SK-N-SH treated with all-trans-retinoic acid at 6 μM for 48 hours (cell line): ENCODE measurements around the gene RRAGB.

Experiments used
- ATAC-seq: fragments of 200-7000 bp; cut with Tn5 transposase; 3 replicates; pipeline ENCODE4 v1.9.1; 2020; ENCODE audit warnings: mild to moderate bottlenecking, moderate library complexity
- ARNTL ChIP-seq: fragments of 450-650 bp; formaldehyde crosslinking; IDR thresholded peaks from 2 replicates; pipeline ENCODE4 v1.5.0; 2020; ENCODE audit warnings: low read depth, mild to moderate bottlenecking, moderate library complexity, borderline replicate concordance
- BACH2 ChIP-seq: fragments of 250-450 bp; sonication (Bioruptor Pico); IDR thresholded peaks from 2 replicates; pipeline ENCODE4 v1.9.0; 2021; ENCODE audit warnings: mild to moderate bottlenecking, borderline replicate concordance
- CSDC2 ChIP-seq: fragments of 250-450 bp; sonication (Bioruptor Pico); IDR thresholded peaks from 2 replicates; pipeline ENCODE4 v1.5.0; 2020; ENCODE audit warnings: mild to moderate bottlenecking, moderate library complexity
- ESRRG ChIP-seq: fragments of 250-450 bp; sonication (Bioruptor Pico); IDR thresholded peaks from 2 replicates; pipeline ENCODE4 v1.6.1; 2021; ENCODE audit warnings: mild to moderate bottlenecking
- GLIS3 ChIP-seq: fragments of 250-450 bp; sonication (Bioruptor Pico); IDR thresholded peaks from 2 replicates; pipeline ENCODE4 v1.5.0; 2020; ENCODE audit warnings: mild to moderate bottlenecking, moderate library complexity
- OSR1 ChIP-seq: fragments of 250-450 bp; sonication (Bioruptor Pico); IDR thresholded peaks from 2 replicates; pipeline ENCODE4 v1.8.0; 2022; ENCODE audit warnings: moderate library complexity, mild to moderate bottlenecking, inconsistent platforms
- PPARA ChIP-seq: fragments of 250-450 bp; sonication (Bioruptor Pico); IDR thresholded peaks from 2 replicates; pipeline ENCODE4 v1.5.0; 2020; ENCODE audit warnings: mild to moderate bottlenecking, borderline replicate concordance
- RARB ChIP-seq: fragments of 250-450 bp; sonication (Bioruptor Pico); IDR thresholded peaks from 2 replicates; pipeline ENCODE4 v1.8.0; 2021; ENCODE audit warnings: mild to moderate bottlenecking, moderate library complexity
- SNAI2 ChIP-seq: fragments of 250-450 bp; sonication (Bioruptor Pico); IDR thresholded peaks from 2 replicates; pipeline ENCODE4 v1.5.0; 2020; ENCODE audit warnings: mild to moderate bottlenecking, moderate library complexity
- TCF4 ChIP-seq: fragments of 250-450 bp; sonication (Bioruptor Pico); IDR thresholded peaks from 2 replicates; pipeline ENCODE4 v1.8.0; 2021; ENCODE audit warnings: mild to moderate bottlenecking, moderate library complexity, borderline replicate concordance
- TOX ChIP-seq: fragments of 250-450 bp; sonication (Bioruptor Pico); IDR thresholded peaks from 2 replicates; pipeline ENCODE4 v1.8.0; 2021; ENCODE audit warnings: mild to moderate bottlenecking, moderate library complexity, borderline replicate concordance
- ZC3H10 ChIP-seq: fragments of 250-450 bp; sonication (Bioruptor Pico); IDR thresholded peaks from 2 replicates; pipeline ENCODE4 v1.5.1; 2021; ENCODE audit warnings: mild to moderate bottlenecking, moderate library complexity
- ZFP3 ChIP-seq: fragments of 250-450 bp; sonication (Bioruptor Pico); IDR thresholded peaks from 2 replicates; pipeline ENCODE4 v1.5.0; 2020; ENCODE audit warnings: mild to moderate bottlenecking, moderate library complexity
- ZFP30 ChIP-seq: fragments of 450-650 bp; formaldehyde crosslinking; IDR thresholded peaks from 2 replicates; pipeline ENCODE4 v1.5.0; 2022; ENCODE audit warnings: mild to moderate bottlenecking, moderate library complexity
- ZNF565 ChIP-seq: fragments of 450-650 bp; formaldehyde crosslinking; conservative IDR thresholded peaks from 2 replicates; pipeline ENCODE4 v1.5.0; 2020; ENCODE audit warnings: low read depth, mild to moderate bottlenecking, moderate library complexity
- ZNF70 ChIP-seq: fragments of 450-650 bp; formaldehyde crosslinking; IDR thresholded peaks from 2 replicates; pipeline ENCODE4 v1.5.0; 2020; ENCODE audit warnings: mild to moderate bottlenecking, moderate library complexity
- ZNF8 ChIP-seq: fragments of 450-650 bp; formaldehyde crosslinking; IDR thresholded peaks from 2 replicates; pipeline ENCODE4 v1.5.0; 2020; ENCODE audit warnings: mild to moderate bottlenecking, moderate library complexity
- TF ChIP-seq, protein P1 (sequence below): fragments of 250-450 bp; sonication (Bioruptor Pico); IDR thresholded peaks from 2 replicates; pipeline ENCODE4 v1.5.1; 2020; ENCODE audit warnings: low read depth, mild to moderate bottlenecking, moderate library complexity
- TF ChIP-seq, protein P2 (sequence below): fragments of 250-450 bp; sonication (Bioruptor Pico); IDR thresholded peaks from 2 replicates; pipeline ENCODE4 v1.8.0; 2021; ENCODE audit warnings: low read depth, mild to moderate bottlenecking, moderate library complexity, borderline replicate concordance
- TF ChIP-seq, protein P3 (sequence below): fragments of 250-450 bp; sonication (Bioruptor Pico); IDR thresholded peaks from 2 replicates; pipeline ENCODE4 v1.5.1; 2021; ENCODE audit warnings: mild to moderate bottlenecking, moderate library complexity
- TF ChIP-seq, protein P4 (sequence below): fragments of 250-450 bp; sonication (Bioruptor Pico); IDR thresholded peaks from 2 replicates; pipeline ENCODE4 v1.5.0; 2020; ENCODE audit warnings: mild to moderate bottlenecking, moderate library complexity

Gene RRAGB, protein sequence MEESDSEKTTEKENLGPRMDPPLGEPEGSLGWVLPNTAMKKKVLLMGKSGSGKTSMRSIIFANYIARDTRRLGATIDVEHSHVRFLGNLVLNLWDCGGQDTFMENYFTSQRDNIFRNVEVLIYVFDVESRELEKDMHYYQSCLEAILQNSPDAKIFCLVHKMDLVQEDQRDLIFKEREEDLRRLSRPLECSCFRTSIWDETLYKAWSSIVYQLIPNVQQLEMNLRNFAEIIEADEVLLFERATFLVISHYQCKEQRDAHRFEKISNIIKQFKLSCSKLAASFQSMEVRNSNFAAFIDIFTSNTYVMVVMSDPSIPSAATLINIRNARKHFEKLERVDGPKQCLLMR

DNA sequence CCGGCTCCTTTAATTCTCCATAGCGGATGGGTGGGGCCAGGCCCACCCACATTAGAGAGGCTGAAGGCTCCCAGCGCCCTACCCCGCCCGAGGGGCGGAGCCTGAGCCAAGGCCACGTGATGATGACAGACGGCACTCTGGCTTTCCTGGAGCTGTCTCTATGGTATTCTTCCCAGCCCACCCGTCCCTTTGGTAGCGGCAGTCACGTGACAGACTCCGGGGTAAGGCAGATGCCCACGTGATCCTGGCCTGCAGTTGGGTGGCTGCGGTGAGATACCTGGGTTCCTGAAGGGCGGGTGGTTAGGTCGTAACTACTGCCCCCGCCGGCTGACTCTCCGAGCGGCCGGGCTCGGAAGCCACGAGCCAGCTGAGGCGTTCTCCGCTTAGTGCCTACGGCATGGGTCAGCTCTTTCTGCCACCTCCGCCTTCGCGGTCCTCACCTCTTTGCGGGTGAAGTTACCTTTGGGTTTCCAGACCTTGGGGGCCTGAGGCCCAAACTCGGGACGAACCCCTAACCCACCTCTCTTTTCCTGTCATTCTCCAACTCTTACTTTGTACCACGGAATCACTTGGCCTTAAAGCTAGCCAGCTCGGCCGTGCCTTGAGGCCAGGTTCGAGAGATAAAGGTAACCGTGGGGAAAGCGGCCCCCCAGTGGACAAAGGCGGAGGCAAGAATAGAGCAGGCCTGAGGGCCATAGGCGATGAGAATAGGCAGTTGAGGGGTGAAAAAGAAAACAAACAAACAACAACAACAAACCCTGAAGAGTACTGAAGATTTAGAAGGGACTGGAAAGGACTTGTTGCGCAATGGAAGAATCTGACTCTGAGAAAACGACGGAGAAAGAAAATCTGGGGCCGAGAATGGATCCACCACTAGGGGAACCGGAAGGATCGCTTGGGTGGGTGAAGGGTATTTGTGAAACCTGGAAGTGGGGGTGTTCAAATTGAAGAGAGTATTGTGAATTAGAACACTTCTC, at the start of gene RRAGB:
Gene RRAGB (plus strand): TSS at position 229 of the 977 bp plus-strand sequence. CDS start 579 bp downstream, at position 808.
- TF ChIP-seq BACH2 (CRISPR knock-in tag) (no peak), ZNF8 (CRISPR knock-in tag) (no peak), TOX (CRISPR knock-in tag) (no peak), OSR1 (CRISPR knock-in tag) (no peak), CSDC2 (CRISPR knock-in tag) (no peak), GLIS3 (CRISPR knock-in tag) (no peak), ZC3H10 (CRISPR knock-in tag) (no peak), ZNF70 (CRISPR knock-in tag) (no peak), ZNF565 (no peak), ESRRG (CRISPR knock-in tag) (no peak), TCF4 (CRISPR knock-in tag) (no peak), SNAI2 (CRISPR knock-in tag) (no peak), ARNTL (no peak), ZFP30 (CRISPR knock-in tag) (no peak)
- TF ChIP-seq, protein P1, sequence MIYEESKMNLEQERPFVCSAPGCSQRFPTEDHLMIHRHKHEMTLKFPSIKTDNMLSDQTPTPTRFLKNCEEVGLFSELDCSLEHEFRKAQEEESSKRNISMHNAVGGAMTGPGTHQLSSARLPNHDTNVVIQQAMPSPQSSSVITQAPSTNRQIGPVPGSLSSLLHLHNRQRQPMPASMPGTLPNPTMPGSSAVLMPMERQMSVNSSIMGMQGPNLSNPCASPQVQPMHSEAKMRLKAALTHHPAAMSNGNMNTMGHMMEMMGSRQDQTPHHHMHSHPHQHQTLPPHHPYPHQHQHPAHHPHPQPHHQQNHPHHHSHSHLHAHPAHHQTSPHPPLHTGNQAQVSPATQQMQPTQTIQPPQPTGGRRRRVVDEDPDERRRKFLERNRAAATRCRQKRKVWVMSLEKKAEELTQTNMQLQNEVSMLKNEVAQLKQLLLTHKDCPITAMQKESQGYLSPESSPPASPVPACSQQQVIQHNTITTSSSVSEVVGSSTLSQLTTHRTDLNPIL (CRISPR knock-in tag), result no peak
- TF ChIP-seq, protein P2, sequence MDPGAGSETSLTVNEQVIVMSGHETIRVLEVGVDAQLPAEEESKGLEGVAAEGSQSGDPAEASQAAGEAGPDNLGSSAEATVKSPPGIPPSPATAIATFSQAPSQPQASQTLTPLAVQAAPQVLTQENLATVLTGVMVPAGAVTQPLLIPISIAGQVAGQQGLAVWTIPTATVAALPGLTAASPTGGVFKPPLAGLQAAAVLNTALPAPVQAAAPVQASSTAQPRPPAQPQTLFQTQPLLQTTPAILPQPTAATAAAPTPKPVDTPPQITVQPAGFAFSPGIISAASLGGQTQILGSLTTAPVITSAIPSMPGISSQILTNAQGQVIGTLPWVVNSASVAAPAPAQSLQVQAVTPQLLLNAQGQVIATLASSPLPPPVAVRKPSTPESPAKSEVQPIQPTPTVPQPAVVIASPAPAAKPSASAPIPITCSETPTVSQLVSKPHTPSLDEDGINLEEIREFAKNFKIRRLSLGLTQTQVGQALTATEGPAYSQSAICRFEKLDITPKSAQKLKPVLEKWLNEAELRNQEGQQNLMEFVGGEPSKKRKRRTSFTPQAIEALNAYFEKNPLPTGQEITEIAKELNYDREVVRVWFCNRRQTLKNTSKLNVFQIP (CRISPR knock-in tag), result no peak
- TF ChIP-seq, protein P3, sequence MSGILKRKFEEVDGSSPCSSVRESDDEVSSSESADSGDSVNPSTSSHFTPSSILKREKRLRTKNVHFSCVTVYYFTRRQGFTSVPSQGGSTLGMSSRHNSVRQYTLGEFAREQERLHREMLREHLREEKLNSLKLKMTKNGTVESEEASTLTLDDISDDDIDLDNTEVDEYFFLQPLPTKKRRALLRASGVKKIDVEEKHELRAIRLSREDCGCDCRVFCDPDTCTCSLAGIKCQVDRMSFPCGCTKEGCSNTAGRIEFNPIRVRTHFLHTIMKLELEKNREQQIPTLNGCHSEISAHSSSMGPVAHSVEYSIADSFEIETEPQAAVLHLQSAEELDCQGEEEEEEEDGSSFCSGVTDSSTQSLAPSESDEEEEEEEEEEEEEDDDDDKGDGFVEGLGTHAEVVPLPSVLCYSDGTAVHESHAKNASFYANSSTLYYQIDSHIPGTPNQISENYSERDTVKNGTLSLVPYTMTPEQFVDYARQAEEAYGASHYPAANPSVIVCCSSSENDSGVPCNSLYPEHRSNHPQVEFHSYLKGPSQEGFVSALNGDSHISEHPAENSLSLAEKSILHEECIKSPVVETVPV (CRISPR knock-in tag), result no peak
- TF ChIP-seq, protein P4, sequence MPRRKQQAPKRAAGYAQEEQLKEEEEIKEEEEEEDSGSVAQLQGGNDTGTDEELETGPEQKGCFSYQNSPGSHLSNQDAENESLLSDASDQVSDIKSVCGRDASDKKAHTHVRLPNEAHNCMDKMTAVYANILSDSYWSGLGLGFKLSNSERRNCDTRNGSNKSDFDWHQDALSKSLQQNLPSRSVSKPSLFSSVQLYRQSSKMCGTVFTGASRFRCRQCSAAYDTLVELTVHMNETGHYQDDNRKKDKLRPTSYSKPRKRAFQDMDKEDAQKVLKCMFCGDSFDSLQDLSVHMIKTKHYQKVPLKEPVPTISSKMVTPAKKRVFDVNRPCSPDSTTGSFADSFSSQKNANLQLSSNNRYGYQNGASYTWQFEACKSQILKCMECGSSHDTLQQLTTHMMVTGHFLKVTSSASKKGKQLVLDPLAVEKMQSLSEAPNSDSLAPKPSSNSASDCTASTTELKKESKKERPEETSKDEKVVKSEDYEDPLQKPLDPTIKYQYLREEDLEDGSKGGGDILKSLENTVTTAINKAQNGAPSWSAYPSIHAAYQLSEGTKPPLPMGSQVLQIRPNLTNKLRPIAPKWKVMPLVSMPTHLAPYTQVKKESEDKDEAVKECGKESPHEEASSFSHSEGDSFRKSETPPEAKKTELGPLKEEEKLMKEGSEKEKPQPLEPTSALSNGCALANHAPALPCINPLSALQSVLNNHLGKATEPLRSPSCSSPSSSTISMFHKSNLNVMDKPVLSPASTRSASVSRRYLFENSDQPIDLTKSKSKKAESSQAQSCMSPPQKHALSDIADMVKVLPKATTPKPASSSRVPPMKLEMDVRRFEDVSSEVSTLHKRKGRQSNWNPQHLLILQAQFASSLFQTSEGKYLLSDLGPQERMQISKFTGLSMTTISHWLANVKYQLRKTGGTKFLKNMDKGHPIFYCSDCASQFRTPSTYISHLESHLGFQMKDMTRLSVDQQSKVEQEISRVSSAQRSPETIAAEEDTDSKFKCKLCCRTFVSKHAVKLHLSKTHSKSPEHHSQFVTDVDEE (CRISPR knock-in tag), result no peak
- peak; percentile 99 for ATAC-seq

DNA sequence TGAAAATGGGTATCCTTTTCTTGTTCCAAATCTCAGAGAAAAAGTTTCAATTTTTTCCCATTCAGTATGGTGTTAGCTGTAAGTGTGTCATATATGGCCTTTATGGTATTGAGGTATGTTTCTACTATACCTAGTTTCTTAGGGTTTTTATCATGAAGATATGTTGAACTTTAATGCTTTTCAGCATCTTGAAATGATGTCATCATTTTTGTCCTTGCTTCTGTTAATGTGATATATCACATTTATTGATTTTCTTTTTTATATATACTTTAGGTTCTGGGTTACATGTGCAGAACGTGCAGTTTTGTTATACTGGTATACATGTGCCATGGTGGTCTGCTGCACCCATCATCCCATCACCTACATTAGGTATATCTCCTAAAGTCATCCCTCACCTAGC, 49.5 kb upstream of the RRAGB start:
- TF ChIP-seq, protein P1 (CRISPR knock-in tag), result no peak
- no peak for TF ChIP-seq ZFP3 (CRISPR knock-in tag)
- TF ChIP-seq ARNTL, result no peak
- TF ChIP-seq TCF4 (CRISPR knock-in tag), result no peak
- TF ChIP-seq, protein P3 (CRISPR knock-in tag), result no peak
- TF ChIP-seq, protein P4 (CRISPR knock-in tag), result no peak
- TF ChIP-seq GLIS3 (CRISPR knock-in tag), result no peak
- TF ChIP-seq ZC3H10 (CRISPR knock-in tag), result no peak
- no peak for TF ChIP-seq CSDC2 (CRISPR knock-in tag)
- no peak for TF ChIP-seq PPARA (CRISPR knock-in tag)
- TF ChIP-seq, protein P2 (CRISPR knock-in tag), result no peak
- TF ChIP-seq OSR1 (CRISPR knock-in tag), result no peak
- no peak for TF ChIP-seq ZFP30 (CRISPR knock-in tag)
- TF ChIP-seq RARB, result no peak
- no peak for TF ChIP-seq TOX (CRISPR knock-in tag)
- no peak for ATAC-seq
